GM19324 (cell line): Measurements from ENCODE around the gene UPF2.

Source experiments
- ATAC-seq: cut with Tn5 transposase; IDR thresholded peaks from one replicate; pipeline ENCODE4 v1.9.1; 2021; ENCODE audit warnings: mild to moderate bottlenecking, moderate library complexity; ENCODE audit not compliant: unreplicated experiment, low FRiP score

The UPF2 gene

GRCh38 chr10:11962176-11962575 lies 80.4 kb downstream of the UPF2 start:
- no peak for ATAC-seq

DNA sequence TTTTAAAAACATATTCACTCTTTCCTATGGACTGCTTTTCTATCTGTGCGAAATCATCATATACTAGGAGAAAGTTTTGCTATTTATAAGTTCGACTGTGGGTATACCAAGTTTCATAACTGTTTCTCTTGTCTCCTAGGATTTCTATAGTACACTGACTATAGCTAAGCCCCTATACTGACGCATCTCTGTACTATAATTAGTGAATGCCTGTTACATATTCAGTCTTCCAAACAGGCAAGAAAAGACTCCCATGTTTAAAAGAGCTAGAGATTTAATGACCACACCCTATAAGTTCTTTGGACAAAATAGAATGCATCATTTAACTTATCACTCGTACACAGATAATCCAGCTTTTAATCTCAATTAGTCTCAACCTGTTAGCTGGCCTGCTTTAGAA lies 80.8 kb downstream of the UPF2 start:
- ATAC-seq, result no peak

GRCh38 chr10:11959966-11960365 lies 82.6 kb downstream of the UPF2 start:
- no peak for ATAC-seq

DNA sequence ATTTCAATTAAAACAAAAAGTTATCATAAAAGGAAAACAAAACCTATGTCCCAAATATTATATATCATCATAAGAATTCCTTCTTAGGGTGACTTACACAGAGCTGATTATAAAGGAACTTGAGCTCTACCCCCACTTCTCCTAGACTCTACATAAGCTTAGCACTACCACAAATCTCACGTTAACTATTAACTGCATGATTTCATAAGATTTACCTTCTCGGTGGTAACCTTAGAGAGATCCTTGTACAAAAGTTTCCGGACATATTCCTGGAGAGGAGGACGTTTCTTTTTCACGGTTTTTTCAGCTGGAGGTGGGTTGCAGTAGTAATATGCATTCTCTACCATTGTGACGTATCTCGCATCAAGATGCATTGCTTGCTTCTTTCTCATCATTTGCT lies 83.7 kb downstream of the UPF2 start:
- no peak for ATAC-seq

GRCh38 chr10:11951695-11952094 lies 90.9 kb downstream of the UPF2 start:
- ATAC-seq, result no peak

GRCh38 chr10:11950325-11951018 lies 92.1 kb downstream of the UPF2 start:
- no peak for ATAC-seq

DNA sequence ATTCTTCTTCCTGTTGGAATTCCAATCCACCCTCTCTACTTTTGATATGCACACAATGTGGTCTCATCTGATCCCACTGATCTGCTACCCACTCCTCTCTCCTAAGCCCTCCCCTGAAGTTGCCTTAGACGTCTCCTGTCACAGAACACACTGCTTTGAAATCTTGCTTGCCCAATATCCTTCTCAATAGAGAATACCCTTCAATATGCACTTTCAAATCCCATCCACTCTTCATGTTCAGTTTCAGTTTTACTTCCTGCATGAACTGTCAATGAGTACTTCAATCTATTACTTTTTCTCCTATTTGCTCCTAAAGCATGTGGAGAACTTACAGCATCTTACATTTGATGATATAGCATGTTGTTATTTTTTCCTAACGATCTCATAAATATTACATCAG lies 93.5 kb downstream of the UPF2 start:
- no peak for ATAC-seq

DNA sequence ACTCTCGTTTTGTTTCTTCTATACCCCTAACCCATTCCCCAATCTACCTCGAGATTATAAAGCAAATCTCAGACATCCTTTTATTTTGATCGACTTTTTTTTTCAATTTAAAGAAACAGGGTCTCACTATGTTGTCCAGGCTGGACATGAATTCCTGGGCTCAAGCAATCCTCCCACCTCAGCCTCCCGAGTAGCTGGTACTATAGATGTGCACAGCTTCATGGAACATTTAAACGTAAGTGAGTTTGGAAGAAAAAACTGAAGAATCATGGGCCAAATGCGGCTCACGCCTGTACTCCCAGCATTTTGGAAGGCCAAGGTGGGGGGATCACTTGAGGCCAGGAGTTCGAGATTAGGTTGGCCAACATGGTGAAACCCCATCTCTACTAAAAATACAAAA lies 96.0 kb downstream of the UPF2 start:
- ATAC-seq, result no peak

- no peak for ATAC-seq
These were observed 106.0 kb downstream of the UPF2 start for GRCh38 chr10:11936389-11937152.

- no peak for ATAC-seq
These were observed 108.3 kb downstream of the UPF2 start for GRCh38 chr10:11934262-11934661.

- no peak for ATAC-seq
These were observed 108.9 kb downstream of the UPF2 start for GRCh38 chr10:11933577-11934223.

GRCh38 chr10:11931038-11931437 lies 111.6 kb downstream of the UPF2 start:
- ATAC-seq, result no peak

GRCh38 chr10:11930312-11930978 lies 112.2 kb downstream of the UPF2 start:
- no peak for ATAC-seq

GRCh38 chr10:11927746-11928145 lies 114.9 kb downstream of the UPF2 start:
- ATAC-seq, result no peak

DNA sequence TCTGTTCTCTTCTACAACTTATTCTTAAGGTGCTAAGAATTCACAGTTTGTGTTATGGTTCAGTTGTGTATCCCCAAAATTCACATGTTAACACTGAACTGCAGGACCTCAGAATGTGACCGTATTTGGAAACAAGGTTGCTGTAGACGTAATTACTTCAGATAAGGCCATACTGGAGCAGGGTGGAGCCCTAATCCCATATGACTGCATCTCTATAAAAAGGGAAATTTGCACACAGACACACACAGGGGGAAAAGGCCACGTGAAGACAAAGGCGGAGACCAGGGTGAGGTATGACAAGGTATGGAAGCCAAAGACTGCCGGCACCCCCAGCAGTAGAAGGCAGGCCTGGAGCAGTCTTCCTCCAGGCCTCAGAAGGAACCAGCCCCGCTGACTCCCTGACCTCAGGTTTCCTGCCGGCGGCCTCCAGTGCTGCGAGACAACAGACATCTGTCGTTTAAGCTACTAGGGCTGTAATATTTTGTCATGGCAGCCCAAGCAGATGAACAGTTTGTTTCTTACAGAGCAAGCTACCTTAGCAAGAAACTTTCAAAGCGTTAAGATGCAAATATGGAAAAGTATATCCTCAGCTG lies 120.7 kb downstream of the UPF2 start:
- ATAC-seq, result no peak

- no peak for ATAC-seq
These were observed 123.3 kb downstream of the UPF2 start for GRCh38 chr10:11919271-11919670.

- no peak for ATAC-seq
These were observed 124.2 kb downstream of the UPF2 start for GRCh38 chr10:11918384-11918783.

GRCh38 chr10:11913079-11913641 lies 129.4 kb downstream of the UPF2 start:
- no peak for ATAC-seq

DNA sequence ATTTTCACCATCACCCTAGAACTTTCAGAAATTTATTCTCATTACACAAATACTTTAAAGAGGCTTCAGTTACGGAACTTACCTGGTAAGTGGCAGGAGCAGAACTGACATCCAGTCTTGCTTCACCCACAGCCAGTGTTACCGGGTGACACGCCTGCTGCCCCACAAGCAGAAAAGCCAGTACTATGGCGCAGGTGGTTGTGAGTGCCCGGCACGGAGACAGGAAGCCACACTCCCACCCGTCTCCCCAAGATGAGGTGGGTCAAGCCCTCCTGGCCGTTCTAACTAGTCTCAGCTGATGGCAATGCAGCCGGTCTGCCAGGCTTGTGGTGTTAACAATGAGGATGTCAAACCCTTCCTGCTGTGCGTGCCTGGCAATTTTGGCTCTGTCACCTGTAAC lies 132.5 kb downstream of the UPF2 start:
- no peak for ATAC-seq

- ATAC-seq, result no peak
These were observed 133.0 kb downstream of the UPF2 start for GRCh38 chr10:11909618-11910017.
